Sigmoid colon (tissue), 4 donors: ENCODE results near the gene LARP4B.

Source experiments
- EP300 ChIP-seq, 4 donors: sonication (generic); formaldehyde crosslinking; IDR thresholded peaks; one replicate each; pipeline ENCODE4 v1.6.1; 2017; ENCODE audit warnings: antibody characterized with exemption in 4 of 4
- POLR2A ChIP-seq, 2 donors: fragments of 450-650 bp; IDR thresholded peaks; one replicate each; pipeline ENCODE4 v1.6.1; 2016; ENCODE audit warnings: antibody characterized with exemption in 2 of 2, mild to moderate bottlenecking in 2 of 2, moderate library complexity in 2 of 2
- POLR2AphosphoS5 ChIP-seq, 4 donors: sonication (generic); formaldehyde crosslinking; IDR thresholded peaks; one replicate each; pipeline ENCODE4 v1.6.1; 2017; ENCODE audit warnings: antibody characterized with exemption in 4 of 4
- TF ChIP-seq, protein P1 (sequence below), 4 experiments: fragments of 450-650 bp in 3 of 4; fragments of 200-600 bp in 1 of 4; IDR thresholded peaks; one replicate each; pipeline ENCODE4 v1.5.1; 2016 to 2019; ENCODE audit warnings: antibody characterized with exemption in 4 of 4, mild to moderate bottlenecking in 3 of 4, moderate library complexity in 2 of 4

DNA sequence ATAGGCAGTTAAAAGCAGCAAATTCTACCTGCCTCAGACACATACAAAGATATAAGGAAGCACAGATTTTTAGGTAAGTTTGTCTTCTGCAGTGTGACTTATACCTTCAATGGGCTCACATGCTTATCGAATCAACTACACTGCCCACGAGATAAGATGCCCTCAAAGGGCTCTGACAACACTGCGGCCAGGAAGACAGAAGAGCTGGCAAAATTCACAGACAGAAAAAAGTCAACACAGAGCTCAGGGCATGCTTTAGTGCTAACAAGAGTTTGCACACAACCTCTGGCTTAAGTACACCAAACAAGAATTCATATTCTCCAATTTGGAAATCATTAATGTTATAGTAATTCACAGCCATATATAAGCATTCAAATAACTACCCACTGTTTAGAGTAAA is 62.3 kb downstream of the LARP4B start:
- TF ChIP-seq EP300 (IDR thresholded peaks at IDR 0.05) (no peak), POLR2A (IDR thresholded peaks at IDR 0.05) (no peak), POLR2AphosphoS5 (IDR thresholded peaks at IDR 0.05) (no peak)
- TF ChIP-seq, protein P1, sequence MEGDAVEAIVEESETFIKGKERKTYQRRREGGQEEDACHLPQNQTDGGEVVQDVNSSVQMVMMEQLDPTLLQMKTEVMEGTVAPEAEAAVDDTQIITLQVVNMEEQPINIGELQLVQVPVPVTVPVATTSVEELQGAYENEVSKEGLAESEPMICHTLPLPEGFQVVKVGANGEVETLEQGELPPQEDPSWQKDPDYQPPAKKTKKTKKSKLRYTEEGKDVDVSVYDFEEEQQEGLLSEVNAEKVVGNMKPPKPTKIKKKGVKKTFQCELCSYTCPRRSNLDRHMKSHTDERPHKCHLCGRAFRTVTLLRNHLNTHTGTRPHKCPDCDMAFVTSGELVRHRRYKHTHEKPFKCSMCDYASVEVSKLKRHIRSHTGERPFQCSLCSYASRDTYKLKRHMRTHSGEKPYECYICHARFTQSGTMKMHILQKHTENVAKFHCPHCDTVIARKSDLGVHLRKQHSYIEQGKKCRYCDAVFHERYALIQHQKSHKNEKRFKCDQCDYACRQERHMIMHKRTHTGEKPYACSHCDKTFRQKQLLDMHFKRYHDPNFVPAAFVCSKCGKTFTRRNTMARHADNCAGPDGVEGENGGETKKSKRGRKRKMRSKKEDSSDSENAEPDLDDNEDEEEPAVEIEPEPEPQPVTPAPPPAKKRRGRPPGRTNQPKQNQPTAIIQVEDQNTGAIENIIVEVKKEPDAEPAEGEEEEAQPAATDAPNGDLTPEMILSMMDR (IDR thresholded peaks at IDR 0.05) = no peak
